ENCODE measurements around the gene GUCD1.

DNA sequence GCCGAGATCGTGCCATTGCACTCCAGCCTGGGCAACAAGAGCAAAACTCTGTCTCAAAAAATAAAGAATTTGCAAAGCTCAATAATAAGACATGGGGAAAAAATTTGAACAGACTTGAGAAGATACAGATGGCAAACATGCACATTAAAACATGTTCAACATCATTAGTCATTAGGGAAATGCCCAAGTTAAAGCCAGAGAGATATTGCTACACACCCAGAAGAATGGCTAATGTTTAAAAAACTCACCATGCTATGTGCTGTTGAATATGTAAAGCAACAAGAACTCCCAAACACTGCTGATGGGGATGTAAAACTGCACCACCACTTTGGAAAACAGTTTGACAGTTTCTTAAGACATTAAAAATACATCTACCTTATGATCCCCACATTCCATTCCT, 25.3 kb upstream of the GUCD1 start:
- TF ChIP-seq EZH2phosphoT487 (IDR thresholded peaks at IDR 0.05; ENCODE audit: borderline replicate concordance, low read length) = no peak
- TF ChIP-seq, protein P1, sequence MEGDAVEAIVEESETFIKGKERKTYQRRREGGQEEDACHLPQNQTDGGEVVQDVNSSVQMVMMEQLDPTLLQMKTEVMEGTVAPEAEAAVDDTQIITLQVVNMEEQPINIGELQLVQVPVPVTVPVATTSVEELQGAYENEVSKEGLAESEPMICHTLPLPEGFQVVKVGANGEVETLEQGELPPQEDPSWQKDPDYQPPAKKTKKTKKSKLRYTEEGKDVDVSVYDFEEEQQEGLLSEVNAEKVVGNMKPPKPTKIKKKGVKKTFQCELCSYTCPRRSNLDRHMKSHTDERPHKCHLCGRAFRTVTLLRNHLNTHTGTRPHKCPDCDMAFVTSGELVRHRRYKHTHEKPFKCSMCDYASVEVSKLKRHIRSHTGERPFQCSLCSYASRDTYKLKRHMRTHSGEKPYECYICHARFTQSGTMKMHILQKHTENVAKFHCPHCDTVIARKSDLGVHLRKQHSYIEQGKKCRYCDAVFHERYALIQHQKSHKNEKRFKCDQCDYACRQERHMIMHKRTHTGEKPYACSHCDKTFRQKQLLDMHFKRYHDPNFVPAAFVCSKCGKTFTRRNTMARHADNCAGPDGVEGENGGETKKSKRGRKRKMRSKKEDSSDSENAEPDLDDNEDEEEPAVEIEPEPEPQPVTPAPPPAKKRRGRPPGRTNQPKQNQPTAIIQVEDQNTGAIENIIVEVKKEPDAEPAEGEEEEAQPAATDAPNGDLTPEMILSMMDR (conservative IDR thresholded peaks at IDR 0.05; ENCODE audit: low read depth, low read length) = no peak

Measured in PC-3 (cell line).